Effector CD4-positive, alpha-beta T cell (primary cell): ENCODE results near the gene MCC.

Experiments
- DNase-seq: peaks from one replicate; pipeline ENCODE4 v3.0.0-alpha.2; 2020

Gene MCC

DNA sequence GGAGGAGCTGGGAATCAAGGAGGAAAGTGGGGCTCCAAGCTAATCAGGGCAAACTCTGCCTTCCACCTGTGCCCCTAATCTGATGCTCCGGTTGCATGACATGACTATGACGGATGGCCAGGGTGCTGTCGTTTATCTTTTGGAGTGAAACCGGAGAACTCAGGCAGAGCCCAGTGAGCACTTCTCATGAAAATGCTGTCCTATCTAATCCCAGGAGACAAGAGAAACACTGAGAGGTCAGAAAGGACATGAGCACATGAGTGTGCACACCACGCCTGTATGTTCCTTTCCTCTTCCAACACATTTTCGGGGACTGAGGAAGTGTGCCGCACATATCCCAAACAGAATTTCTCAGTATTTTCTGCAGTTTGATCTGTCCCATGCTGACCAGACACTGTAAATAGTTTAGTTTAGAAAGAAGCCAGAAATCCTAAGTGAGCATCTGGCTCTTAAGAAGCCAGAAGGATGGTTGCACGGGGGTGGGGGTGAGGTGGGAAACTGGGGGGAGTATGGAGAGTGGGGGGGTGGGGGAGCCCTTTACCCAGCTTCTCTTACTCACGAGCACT, 270.6 kb downstream of the MCC start:
- no peak for DNase-seq

DNA sequence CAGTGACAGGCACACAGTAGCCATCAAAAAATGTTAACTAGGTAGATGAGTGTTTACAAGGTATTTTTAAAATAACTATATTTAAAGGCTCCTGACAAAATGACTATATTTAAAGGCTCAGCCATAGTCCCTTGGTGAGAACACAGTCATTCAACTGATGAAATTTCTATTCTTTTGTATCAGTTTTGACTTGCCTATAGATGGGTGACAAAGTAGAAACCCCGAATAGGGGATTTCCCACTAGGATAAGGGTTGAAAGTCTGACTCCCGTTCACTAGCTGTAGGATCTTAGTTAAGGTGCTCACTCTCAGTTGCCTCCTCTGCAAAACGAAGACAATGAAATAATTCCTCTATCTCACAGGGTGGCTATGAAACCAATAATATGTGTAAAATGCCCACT, 271.7 kb downstream of the MCC start:
- DNase-seq: no peak

DNA sequence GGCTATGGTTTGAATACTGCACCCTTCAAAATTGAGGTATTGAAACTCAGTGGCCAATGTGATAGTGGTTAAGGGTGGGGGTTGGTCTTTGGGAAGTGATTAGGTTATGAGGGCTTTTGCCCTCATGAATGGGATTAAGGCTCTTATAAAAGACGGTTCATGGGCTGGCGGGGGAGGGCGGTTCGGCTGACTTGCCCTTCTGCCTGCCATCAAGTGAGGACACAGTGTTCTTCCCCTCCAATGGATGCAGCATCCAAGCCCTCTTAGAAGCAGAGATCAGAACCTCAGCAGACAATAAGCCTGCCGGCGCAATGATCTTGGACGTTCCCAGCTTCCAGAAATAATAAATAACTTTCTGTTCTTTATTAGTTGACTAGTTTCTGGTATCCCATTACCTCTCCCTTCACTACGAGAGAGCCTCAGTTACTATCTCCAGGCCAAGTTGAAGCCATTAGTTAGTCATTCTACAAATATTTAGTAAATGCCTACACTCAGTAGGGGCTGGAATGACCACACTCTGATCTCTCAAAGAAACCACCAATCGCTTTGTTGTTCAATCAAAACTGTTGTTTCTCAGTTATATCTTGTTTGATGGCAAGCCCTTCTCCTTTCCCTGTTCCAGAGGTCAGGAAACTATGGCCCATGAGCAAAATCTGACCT, 272.7 kb downstream of the MCC start:
- no peak for DNase-seq

DNA sequence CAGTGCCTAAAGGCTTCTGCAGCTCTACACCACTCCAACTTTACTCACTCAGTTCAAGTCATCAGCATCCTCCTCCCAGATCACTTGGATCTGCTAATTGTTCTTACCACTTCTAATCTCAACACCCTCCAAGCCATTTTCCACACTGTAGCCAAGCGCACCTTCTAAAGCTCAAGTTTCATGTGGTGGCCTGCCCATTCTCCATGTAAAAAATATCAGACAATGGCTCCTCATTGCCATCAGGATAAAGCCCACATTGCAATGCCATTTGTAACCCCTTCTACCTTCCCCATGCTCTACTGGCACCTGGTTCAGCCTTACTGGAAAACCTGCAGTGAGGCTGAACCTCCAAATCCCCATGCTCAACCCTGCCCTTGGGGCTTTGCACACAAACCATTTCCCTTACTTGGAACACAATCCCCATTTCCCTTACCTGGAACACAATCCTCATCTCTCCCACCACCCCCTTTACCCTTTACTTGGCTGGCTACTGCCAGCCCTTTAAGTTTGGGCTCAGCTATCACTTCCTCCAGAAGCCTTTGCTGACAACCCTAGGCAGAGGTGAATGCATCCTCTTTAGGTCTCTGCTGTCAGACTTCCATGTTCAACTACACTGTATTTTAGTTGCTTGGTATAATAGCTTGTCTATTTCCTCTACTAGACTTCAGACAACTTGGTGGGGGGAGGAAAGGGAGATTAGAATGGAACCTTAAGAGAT, 273.5 kb downstream of the MCC start:
- no peak for DNase-seq

DNA sequence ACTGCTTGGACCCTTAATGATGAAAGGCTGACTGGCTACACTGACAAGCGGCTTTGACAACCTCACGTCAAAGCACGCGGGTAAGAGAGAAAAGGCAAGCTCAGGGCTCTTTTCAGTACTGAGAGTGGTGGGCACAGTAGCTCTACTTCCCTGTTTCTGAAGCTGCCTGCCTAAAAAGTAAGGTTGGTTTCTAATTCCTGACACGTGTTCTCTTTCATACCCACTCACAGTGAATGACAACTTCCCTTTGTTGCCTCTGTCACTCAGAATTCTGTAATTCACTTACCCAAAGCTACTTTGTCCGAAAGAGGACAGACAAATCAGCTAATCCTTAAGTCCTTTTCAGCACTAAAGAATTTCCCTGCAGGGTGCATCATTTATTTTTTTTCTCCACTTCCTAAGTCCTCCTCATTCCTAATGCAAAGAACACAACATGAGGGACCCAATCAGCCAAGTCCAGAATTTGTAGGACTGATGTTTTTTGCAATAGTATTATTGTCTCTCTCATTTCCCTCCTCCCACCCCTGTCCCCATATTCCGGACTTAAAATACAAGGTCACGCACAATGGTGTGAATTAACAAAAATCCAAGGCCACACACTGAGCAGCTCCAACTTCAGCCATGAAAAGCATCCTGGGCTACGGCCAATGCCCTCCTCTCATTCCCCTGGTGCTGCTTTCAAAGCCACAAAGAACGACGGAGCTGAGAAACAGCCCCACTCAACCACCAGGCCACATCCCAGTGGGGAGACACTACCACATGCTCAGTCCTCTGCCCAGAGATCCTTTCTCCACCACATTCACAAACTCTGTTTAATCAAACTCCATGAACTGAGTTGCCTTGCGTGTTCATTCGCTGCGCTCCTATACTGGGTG, 274.5 kb downstream of the MCC start:
- DNase-seq: no peak

DNA sequence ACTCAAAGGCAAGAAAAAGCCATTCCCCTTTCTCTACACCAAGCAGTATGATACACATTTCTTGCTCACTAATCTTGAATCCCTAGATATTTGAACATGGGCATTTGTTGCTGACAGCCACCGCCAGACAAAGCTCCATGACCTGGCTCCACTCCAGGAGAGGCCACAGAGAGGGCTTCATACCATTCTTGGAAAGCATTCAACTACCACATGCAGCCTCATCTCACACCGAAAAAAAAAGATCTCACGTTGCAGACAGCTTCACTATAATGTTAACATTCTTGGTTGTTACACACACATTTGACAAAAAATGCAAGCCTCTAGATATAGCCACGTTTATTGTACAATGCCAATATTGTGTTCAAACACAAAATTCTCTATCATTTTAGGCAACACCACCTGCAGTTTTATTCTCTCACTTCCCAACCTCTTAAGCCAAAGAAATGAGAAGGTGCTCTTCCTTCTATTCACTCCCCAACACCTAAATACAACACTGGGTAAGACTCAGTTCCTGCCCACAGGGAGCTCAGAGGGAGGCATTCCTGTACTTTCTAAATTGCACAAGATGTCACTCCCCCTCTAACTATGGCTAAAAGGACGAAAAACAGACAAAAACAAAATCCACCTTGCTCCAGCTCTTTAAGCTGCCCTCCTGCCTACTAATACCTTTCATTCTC, 275.9 kb downstream of the MCC start:
- DNase-seq: no peak

DNA sequence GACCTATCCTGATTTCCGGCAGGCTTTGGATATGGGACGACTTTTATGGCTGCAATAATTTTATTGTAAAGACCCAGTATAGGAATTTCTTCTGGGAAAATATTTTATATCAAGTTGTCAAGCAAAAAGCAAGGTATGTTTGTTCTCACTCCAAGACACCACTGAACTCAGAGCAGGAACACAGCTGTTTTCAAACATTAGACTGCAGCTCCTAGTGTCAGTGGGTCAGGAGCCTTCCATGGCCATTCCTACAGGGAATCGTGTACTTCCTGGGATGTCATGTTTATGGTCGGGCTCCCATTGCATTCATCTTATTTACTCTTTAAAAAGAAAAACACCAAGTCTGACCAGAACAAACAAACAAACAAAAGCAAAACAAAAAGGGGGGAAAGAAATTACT, 278.8 kb downstream of the MCC start:
- no peak for DNase-seq

DNA sequence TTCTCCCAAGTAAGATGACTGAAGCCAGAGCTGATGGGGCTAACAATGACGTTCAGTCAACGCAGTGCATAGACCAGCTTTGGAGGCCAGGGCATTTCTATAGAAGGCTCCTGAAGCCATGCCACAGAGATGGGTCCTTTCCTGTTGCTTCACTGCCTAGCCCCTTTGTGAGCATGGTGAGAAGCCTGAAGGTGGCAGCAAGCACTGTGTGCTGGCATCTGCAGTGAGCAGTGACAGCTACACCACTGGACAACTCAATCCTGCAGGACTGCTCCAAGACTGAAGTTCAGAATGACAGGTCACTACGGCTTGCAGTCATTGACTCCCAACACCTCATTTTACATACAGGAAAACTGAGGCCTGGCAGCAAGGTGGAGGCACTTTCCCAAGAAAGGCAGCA, 282.4 kb downstream of the MCC start:
- DNase-seq: no peak

DNA sequence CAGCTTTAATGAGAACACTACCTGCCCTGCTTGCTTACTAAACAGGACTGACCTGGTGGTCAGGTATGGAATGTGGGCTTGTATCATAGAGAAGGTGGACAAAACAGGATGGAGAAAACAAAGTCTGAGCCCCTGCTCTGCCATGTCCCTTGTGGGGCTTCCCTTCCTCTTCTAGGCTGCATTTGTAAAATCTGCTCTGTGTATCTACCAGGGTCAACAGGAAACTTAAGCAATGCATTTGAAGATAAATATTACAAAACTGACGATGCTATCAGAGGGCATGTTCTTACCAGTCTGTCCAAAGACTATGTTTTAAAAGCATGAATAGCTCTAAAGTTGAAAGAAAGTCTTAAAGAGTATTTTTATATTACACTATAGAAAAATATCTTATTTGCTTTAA, 282.9 kb downstream of the MCC start:
- DNase-seq: no peak

DNA sequence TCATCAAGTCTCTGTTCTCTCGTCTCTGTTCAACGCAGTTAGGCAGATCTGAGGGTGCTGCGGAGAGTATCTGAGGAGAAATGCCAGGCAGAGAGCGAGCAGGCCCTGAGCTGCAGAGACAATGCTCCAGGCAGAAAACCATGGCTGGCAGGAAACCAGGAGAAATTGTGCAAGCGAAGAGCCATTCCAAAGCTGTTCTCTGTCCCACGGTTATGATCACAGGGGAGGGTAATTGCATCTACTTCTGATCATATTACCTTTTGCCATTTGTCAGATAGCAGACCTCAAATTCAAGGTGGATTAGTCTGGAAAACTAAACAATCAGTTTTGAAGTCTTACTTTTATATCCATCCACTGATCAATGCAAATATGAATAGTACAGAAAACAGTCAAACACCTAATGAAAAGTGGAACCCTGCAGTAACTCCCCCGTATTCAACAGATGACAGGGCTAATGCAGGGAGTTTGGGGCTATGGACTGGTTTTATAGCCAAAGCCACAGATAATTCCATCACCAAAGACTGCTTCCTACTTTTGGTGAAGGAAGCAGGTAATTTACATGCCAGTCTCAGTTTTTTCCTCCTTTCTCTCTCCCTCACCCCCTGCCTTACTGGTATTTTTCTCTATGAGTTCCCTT, 283.6 kb downstream of the MCC start:
- DNase-seq: no peak

DNA sequence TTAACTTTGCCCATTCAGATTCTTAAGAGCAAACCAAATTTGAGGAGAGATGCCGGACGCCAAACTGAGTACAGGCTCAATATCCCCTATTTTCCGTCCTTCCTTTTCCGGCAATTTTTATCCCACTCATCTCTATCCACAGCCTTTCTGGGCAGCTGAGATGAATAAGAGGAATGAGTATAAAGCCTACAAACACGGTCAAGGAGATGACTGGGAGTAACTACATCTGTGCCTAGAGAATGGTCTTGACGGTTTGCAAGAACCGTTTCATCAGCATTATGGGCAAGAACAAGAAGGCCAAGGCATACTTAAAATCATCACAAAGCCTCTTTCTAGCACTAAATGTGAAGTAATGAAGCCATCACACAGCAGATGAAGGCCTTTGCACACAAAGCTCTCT, 284.3 kb downstream of the MCC start:
- DNase-seq: no peak

DNA sequence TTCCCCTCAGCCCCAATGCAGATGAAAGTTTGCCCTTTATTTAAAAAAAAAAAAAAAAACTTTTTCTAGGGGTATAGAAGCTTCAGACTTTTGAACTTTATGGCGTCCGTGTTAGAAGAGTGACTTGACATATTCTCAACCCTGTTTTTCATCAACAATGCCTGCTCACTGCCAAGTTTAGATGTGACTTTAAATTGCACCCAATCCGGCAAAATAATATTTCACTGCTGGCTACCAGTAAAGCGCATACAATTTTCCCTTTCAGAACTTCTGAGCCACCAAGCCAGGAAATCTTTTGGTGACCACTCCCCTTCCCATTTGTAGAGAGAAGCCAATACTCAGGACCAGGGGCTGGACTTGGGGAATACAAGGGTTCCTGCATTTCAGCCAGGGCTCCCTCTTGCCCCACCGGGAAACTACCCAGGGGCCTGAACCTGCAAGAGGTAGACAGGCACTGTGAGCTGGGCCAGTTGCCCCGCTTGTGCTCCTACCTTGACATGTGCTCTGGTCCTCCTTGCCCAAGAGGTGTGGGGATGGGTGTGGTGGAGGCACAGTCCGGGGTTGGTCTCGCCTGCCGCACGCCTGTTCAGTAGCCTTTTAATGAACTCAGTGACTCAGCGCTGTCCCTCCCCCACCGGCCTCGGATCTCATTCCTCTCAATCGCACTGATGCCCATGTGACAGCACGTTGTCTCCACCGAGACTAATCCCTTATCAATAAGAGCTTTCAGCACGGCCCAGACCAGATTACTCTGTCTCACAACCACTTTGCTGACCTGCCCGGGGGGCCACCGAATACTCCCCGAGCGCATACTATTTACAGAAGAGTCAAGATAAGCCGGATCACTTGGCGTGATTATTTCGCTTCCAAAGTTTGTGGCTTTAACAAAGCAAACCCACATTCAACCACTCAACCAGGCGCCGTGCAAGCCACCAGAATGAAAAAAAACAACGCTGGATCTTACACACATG, 285.2 kb downstream of the MCC start:
- no peak for DNase-seq

DNA sequence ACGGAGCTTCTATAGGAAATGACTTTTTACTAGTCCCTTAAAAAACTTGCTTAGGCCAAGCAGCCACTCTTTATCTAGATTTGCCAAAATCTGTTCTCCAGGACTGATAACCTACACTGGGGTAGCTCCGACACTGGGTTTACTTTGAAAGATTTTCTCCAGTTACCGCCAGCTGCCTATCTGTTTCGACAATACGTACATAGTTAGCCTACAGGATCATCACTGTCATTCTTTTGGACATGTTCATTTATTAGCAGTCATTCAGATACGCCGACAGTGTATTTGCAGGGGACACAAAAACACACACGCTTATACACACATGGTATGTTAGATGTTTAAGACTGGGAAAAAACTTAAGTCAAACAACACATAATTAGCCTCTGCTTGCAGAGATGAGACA, 286.0 kb downstream of the MCC start:
- DNase-seq: no peak

DNA sequence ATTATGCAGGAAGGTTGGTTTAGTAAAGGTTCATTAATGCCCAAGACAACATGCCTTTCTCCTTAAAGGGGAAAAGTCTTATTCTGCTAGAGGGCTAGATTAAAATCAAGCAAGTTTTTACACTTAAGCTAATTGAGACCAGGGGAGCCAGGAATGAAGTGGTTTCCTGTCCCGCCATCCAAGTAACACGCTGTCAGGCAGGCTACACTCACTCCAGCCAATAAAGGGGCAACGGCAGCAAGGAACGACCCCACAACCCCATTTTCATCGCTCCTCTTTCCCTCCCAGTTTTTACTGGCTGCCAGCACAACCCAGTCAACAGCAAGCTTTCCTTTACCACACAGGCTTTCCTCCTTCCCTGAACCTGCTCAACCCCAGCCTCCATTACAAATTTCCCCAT, 286.5 kb downstream of the MCC start:
- no peak for DNase-seq

DNA sequence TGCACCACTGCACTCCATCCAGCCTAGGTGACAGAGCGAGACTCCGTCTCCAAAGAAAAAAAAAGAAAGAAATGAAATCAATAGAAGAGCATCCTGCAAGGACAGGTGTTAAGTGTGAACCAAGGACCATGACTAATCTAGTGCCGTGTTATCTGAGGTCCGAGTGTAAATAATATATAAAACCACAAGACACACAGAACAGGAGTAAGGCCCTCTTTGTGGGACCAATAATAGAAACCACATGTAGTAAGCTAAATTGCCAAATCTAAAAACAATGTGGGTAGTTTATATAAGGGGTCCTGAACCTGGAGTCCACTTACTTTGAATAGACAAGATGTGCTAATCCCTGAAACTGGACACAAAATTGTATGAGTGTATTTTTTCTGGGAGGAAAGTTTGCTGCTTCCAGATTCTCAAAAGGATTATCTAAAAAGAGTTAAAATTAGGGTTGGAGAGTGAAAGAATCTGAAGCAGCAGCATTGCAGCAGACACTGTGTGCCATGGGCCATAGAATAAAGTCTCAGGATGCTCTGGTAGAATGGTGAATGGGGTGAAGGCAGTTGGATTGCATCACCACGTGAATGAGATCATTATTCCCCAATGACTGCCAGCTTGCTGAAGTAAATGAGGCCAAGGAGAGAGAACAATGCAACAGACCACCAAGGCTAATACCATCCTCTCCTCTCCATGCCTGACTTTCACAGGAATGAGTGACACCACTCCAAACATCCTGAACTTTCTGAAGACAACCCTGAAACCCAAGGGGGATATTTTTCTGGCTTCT, 288.9 kb downstream of the MCC start:
- DNase-seq: no peak

DNA sequence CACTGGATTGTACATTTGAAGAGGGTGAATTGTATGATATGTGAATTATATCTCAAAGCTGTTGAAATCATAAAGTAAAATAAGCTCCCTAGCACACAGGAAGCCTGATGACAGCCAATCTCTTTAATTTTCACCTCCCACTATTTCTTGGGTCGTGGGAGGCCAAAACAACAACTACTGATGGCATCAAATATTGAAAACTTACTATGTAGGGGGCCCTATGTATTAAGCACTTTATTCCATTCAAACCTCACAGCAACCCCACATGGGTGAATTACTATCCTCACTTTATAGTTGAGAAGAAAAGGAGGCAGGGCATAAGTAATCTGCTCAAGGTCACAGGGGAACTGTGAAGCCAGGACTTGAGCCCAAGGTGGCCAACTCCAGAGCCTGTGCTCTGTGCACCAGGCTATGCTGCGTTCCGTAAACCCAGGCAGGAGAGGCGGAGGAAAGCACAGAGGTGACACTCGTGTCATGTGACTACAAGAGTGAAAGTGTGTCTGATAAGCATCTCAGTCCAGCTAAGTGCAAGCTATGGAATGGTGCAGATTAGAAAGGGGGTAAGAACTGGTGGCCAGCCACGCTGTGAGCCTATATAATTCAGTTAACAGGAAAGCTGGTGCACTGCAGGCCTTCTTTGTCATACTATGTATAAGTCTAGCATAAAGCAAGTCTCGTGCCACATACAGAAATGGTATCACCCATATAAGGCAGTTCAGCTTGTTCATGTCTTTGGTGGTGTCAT, 290.6 kb downstream of the MCC start:
- DNase-seq: no peak

DNA sequence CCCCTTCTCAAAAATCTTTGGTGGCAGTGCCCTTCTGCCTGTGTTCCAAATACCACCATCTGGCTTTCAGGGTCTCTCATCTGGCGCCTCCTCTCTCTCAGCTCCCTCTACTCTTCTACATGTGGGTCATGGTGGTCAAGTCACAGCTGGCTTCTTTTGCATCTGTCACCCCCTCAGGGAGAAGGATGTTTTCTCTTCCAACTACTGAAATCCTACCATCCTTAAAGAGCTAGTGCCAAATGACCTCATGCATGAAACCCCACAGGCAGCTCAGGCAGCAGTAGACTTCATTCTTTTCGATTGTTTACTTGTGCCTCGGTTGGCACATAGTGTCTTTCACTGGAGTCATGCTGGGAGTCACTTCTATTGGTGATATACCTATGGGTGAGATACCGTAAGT, 292.5 kb downstream of the MCC start:
- DNase-seq: no peak

DNA sequence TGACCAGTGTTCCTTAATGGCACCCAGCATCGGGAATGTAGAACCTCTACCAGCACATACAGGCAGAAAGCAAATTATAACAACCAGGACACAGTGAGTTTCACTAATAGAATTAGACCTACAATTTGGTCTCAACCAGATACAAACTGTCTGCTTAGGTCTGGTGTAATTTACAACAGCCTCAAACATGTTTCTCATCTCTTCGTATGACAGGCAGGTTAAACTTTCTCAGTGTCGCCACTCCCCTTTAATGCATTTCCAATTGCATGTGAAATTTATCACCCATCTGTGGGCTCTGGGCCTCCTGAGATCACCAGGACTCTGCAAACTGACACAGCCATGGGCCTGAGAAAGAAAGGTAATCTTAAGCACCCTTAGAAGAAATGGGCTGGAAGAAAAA, 293.0 kb downstream of the MCC start:
- DNase-seq: no peak

DNA sequence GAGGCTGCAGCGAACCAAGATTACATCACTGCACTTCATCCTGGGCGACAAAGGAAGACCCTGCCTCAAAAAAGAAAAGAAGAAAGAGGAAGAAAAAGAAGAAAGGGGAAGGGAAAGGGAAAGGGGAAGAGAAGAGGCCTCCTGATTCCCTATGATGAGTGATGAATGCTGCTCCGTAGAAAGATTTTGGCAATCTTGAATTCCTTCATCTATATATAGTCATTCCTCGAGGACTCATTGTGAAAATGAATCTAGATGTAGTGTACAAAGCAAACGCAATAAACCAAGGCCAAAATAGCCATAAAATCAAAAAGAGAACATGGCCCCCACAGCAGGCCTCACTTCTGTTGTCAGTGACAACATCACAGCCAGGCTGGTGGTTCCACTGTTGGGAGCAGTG, 293.7 kb downstream of the MCC start:
- no peak for DNase-seq

DNA sequence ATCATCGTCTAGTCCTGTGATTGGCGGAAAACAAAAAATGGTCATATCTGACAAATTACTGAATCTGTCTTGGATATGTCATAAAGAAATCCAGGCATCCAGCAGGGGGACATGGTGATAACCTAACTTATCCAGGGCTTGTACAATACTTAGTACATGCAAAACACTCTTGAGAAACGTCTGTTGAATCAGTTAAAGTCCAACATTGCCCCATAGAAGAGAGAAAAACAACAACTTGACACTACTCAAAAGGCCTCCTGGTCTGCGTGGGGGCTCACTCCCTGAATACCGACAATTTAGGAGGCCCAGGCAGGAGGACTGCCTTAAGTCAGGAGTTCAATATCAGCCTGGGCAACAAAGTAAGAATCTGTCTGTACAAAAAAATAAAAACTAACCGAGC, 294.1 kb downstream of the MCC start:
- no peak for DNase-seq
